NCI-H1930 (cell line): Measurements from ENCODE around the gene VDR.

ENCODE experiments used
- DNase-seq, 2 experiments: peaks; one replicate each; lab custom pipeline; 2025; lab: John Stamatoyannopoulos, UW

VDR gene

GRCh38 chr12:47894068-47894467 lies 10.7 kb downstream of the VDR start:
- DNase-seq: no peak

- DNase-seq: no peak
These were observed 12.0 kb downstream of the VDR start for GRCh38 chr12:47892819-47893218.

GRCh38 chr12:47891356-47891755 lies 13.4 kb downstream of the VDR start:
- DNase-seq: no peak

GRCh38 chr12:47889040-47889439 lies 15.8 kb downstream of the VDR start:
- DNase-seq: no peak

- no peak for DNase-seq
These were observed 16.5 kb downstream of the VDR start for GRCh38 chr12:47888153-47888819.

- DNase-seq: no peak
These were observed 17.3 kb downstream of the VDR start for GRCh38 chr12:47887529-47887928.

GRCh38 chr12:47886510-47887240 lies 18.1 kb downstream of the VDR start:
- DNase-seq: no peak

GRCh38 chr12:47885566-47885965 lies 19.2 kb downstream of the VDR start:
- DNase-seq: no peak

- DNase-seq: no peak
These were observed 19.7 kb downstream of the VDR start for GRCh38 chr12:47885012-47885501.

GRCh38 chr12:47884501-47884900 lies 20.3 kb downstream of the VDR start:
- DNase-seq: no peak

- DNase-seq: no peak
These were observed 21.1 kb downstream of the VDR start for GRCh38 chr12:47883663-47884195.

GRCh38 chr12:47882781-47883546 lies 21.8 kb downstream of the VDR start:
- DNase-seq: no peak

GRCh38 chr12:47881826-47882427 lies 22.9 kb downstream of the VDR start:
- DNase-seq: no peak

GRCh38 chr12:47881051-47881450 lies 23.7 kb downstream of the VDR start:
- no peak for DNase-seq

GRCh38 chr12:47878918-47879481 lies 25.8 kb downstream of the VDR start:
- DNase-seq: no peak

GRCh38 chr12:47878293-47878917 lies 26.4 kb downstream of the VDR start:
- no peak for DNase-seq

- no peak for DNase-seq
These were observed 27.7 kb downstream of the VDR start for GRCh38 chr12:47877081-47877480.

- no peak for DNase-seq
These were observed 28.3 kb downstream of the VDR start for GRCh38 chr12:47876440-47876960.

GRCh38 chr12:47875746-47876439 lies 28.9 kb downstream of the VDR start:
- DNase-seq: no peak

GRCh38 chr12:47874316-47874715 lies 30.5 kb downstream of the VDR start:
- no peak for DNase-seq
